HCT116 (cell line): Measurements from ENCODE around the gene ERMP1. TPM values are rescaled to one million over a fixed set of nuclear protein-coding genes. Genes with fewer than 3 reads are reported as not detected.

Source experiments
- ATAC-seq: fragments of 200-7000 bp; cut with Tn5 transposase; 2 replicates; pipeline ENCODE4 v1.9.1; 2020; ENCODE audit warnings: mild to moderate bottlenecking, moderate library complexity
- BruUV-seq: library from RNA; stranded (reverse); fragments of 400-500 nt; replicated peaks from 2 replicates; lab custom pipeline; 2021; lab: Mats Ljungman, UMichigan
- CTCF ChIA-PET: fragments of 300-600 bp; sonication (Branson Sonifier 250); formaldehyde crosslinking; loops from one replicate; lab custom pipeline; 2021; ENCODE audit warnings: antibody characterized with exemption; lab: Charles Lee
- POLR2A ChIA-PET: fragments of 300-600, 350-600 bp; sonication (Branson Sonifier 250); formaldehyde crosslinking; loops from one replicate; lab custom pipeline; 2021; ENCODE audit warnings: antibody characterized with exemption; lab: Charles Lee
- RAD21 ChIA-PET, 2 experiments: fragments of 300-600 bp; sonication (Branson Sonifier 250); formaldehyde crosslinking; loops; one replicate each; lab custom pipeline; 2023; ENCODE audit warnings: low total read pairs in 2 of 2; ENCODE audit not compliant: uncharacterized antibody in 2 of 2, unreplicated experiment in 2 of 2, low non-redundant PET in 1 of 2; lab: Charles Lee
- DNase-seq: peaks from one replicate; pipeline ENCODE4 v3.0.0-alpha.2; 2010; ENCODE audit warnings: low read depth, low spot score
- H2AFZ ChIP-seq: fragments of 200-600 bp; shearing (Covaris generic), sonication (generic); 2 replicates; pipeline ENCODE4 v1.6.1; 2017; ENCODE audit warnings: low read depth, mixed run types, mixed read lengths, antibody characterized with exemption, low read length; ENCODE audit not compliant: poor library complexity, severe bottlenecking
- H3K27ac ChIP-seq: 2 replicates; pipeline ENCODE4 v1.5.1; 2012; ENCODE audit warnings: low read depth, low read length
- H3K27me3 ChIP-seq: fragments of 200-600 bp; sonication (generic); 2 replicates; pipeline ENCODE4 v1.6.1; 2016; ENCODE audit warnings: mixed run types, low read length, mixed read lengths; ENCODE audit not compliant: insufficient read depth
- H3K36me3 ChIP-seq, 2 experiments: fragments of 200-500 bp in 1 of 2; fragments of 200-600 bp in 1 of 2; sonication (Bioruptor generic) in 1 of 2; sonication (generic) in 1 of 2; 2 replicates each; pipeline versions ENCODE4 v1.5.1 to v1.6.1; 2014 to 2016; ENCODE audit warnings: low read length in 2 of 2, inconsistent platforms in 1 of 2, mixed read lengths in 1 of 2, mixed run types in 1 of 2; ENCODE audit not compliant: insufficient read depth in 2 of 2, control insufficient read depth in 1 of 2
- H3K4me1 ChIP-seq, 2 experiments: fragments of 200-600 bp in 1 of 2; sonication (generic) in 1 of 2; 2 replicates each; pipeline versions ENCODE4 v1.5.1 to v1.6.1; 2012 to 2017; ENCODE audit warnings: low read length in 2 of 2, inconsistent platforms in 1 of 2, mild to moderate bottlenecking in 1 of 2, mixed read lengths in 1 of 2, mixed run types in 1 of 2, moderate library complexity in 1 of 2; ENCODE audit not compliant: insufficient read depth in 2 of 2, control insufficient read depth in 1 of 2
- H3K4me2 ChIP-seq: fragments of 200-600 bp; sonication (generic); 2 replicates; pipeline ENCODE4 v1.6.1; 2017; ENCODE audit warnings: mixed run types, low read length, mixed read lengths
- H3K4me3 ChIP-seq, 2 experiments: fragments of 200-600 bp in 1 of 2; sonication (generic) in 1 of 2; replicated peaks in 1 of 2; 2 replicates each; pipeline ENCODE4 v1.5.1; 2011 to 2016; ENCODE audit warnings: low read length in 2 of 2, control low read depth in 1 of 2, low read depth in 1 of 2, mild to moderate bottlenecking in 1 of 2, mixed read lengths in 1 of 2, mixed run types in 1 of 2
- H3K79me2 ChIP-seq: fragments of 200-600 bp; sonication (generic); 2 replicates; pipeline ENCODE4 v1.6.1; 2017; ENCODE audit warnings: mild to moderate bottlenecking, mixed run types, low read length, moderate library complexity, mixed read lengths; ENCODE audit not compliant: insufficient read depth
- H3K9ac ChIP-seq: fragments of 200-600 bp; sonication (generic); 2 replicates; pipeline ENCODE4 v1.6.1; 2016; ENCODE audit warnings: low read length, mixed read lengths
- H3K9me2 ChIP-seq: fragments of 200-600 bp; sonication (generic), shearing (Covaris generic); 2 replicates; pipeline ENCODE4 v1.6.1; 2017; ENCODE audit warnings: mixed run types, mild to moderate bottlenecking, moderate library complexity; ENCODE audit not compliant: insufficient read depth
- H3K9me3 ChIP-seq, 2 experiments: fragments of 200-500 bp in 1 of 2; fragments of 200-600 bp in 1 of 2; sonication (Bioruptor generic) in 1 of 2; sonication (generic) in 1 of 2; 2 replicates each; pipeline ENCODE4 v1.6.1; 2014 to 2017; ENCODE audit warnings: low read length in 2 of 2, mixed read lengths in 2 of 2, inconsistent platforms in 1 of 2, low read depth in 1 of 2, mild to moderate bottlenecking in 1 of 2, mixed run types in 1 of 2, moderate library complexity in 1 of 2; ENCODE audit not compliant: control insufficient read depth in 1 of 2, insufficient read depth in 1 of 2
- H4K20me1 ChIP-seq: fragments of 200-600 bp; sonication (generic), shearing (Covaris generic); 2 replicates; pipeline ENCODE4 v1.6.1; 2017; ENCODE audit warnings: mixed run types, mild to moderate bottlenecking, moderate library complexity; ENCODE audit not compliant: insufficient read depth
- MAX ChIP-seq: IDR thresholded peaks from 2 replicates; pipeline ENCODE4 v1.6.1; 2012
- POLR2AphosphoS5 ChIP-seq: IDR thresholded peaks from 2 replicates; pipeline ENCODE4 v1.6.1; 2011; ENCODE audit warnings: mild to moderate bottlenecking, low read depth, low read length, moderate library complexity
- SP1 ChIP-seq: IDR thresholded peaks from 2 replicates; pipeline ENCODE4 v1.6.1; 2012; ENCODE audit warnings: low read depth
- TCF7L2 ChIP-seq: IDR thresholded peaks from 2 replicates; pipeline ENCODE4 v1.7.0; 2011; ENCODE audit warnings: borderline replicate concordance, inconsistent platforms; ENCODE audit not compliant: insufficient read depth, insufficient read length; ENCODE audit errors: extremely low read depth
- ZFX ChIP-seq: fragments of 450-650 bp; IDR thresholded peaks from 2 replicates; pipeline ENCODE4 v1.6.1; 2017
- intact Hi-C: fragments of 100-400 bp; cut with micrococcal nuclease; formaldehyde crosslinking; loops from 2 replicates; pipeline ENCODE4 v1.10.0; 2022
- total RNA-seq: library from RNA; stranded (reverse); gene quantifications from one replicate; pipeline ENCODE4 v1.2.1, GENCODE V29; 2021; ENCODE audit not compliant: unreplicated experiment

ERMP1 gene
- total RNA-seq, 1 experiment from 2014 or later = 29.9 TPM

- Histone ChIP-seq H3K9me3 (no peaks in the 10 kb centered on the region), H3K4me2 (no peak overlapping the region), H3K9me2 (no peaks in the 10 kb centered on the region), H3K4me1 (peaks cover 15 to 25% of the 10 kb centered on the region in 2 experiments), H3K27me3 (no peaks in the 10 kb centered on the region), H3K79me2 (peaks cover 29% of the 10 kb centered on the region), H3K4me3 (no peak overlapping the region), H2AFZ (no peak overlapping the region), H3K9ac (no peak overlapping the region), H3K36me3 (peaks cover 4 to 8% of the 10 kb centered on the region in 2 experiments; a peak in 3 of 4 replicates), H3K27ac (no peak overlapping the region), H4K20me1 (no peaks in the 10 kb centered on the region)
- TF ChIP-seq POLR2AphosphoS5 (no peak), TCF7L2 (no peak), SP1 (no peak)
- DNase-seq (no peak), ATAC-seq (no peak)
- RAD21 ChIA-PET = no interaction called here
- CTCF ChIA-PET = interaction anchor here (1.6 kb wide), 1 partner anchor 29 kb away, joined by 7 read pairs; no protein-coding TSS in a partner anchor
- BruUV-seq = no TSS peak
- POLR2A ChIA-PET = no interaction called here
- intact Hi-C loops = no loop called here
Measured at GRCh38 chr9:5834214-5834613, 1.3 kb upstream of the ERMP1 start.

- POLR2A ChIA-PET = interaction anchor here (0.8 kb wide), 1 partner anchor 1348 kb away, joined by 3 read pairs; no protein-coding TSS in a partner anchor
- Histone ChIP-seq H3K9me3 (no peaks in the 10 kb centered on the region), H3K4me1 (peaks cover 8 to 18% of the 10 kb centered on the region in 2 experiments), H3K9me2 (no peaks in the 10 kb centered on the region), H3K9ac (peak overlapping the region; percentile 74), H3K4me3 (peak overlapping the region; percentile 57 to 74), H2AFZ (no peak overlapping the region), H4K20me1 (no peaks in the 10 kb centered on the region), H3K27ac (peak overlapping the region; percentile 86), H3K27me3 (no peaks in the 10 kb centered on the region), H3K79me2 (peaks cover 33% of the 10 kb centered on the region), H3K4me2 (peak overlapping the region; percentile 82), H3K36me3 (peaks cover 4 to 17% of the 10 kb centered on the region in 2 experiments; a peak in 3 of 4 replicates)
- DNase-seq = no peak
- RAD21 ChIA-PET = interaction anchor here in 1 of 2 experiments (0.7 kb wide), 1 partner anchor 53 kb away, joined by 3 read pairs; no protein-coding TSS in a partner anchor
- TF ChIP-seq MAX (peak; percentile 35; the same call in 1 of the 2 replicates), ZFX (no peak)
- CTCF ChIA-PET = interaction anchor here (0.8 to 2.1 kb wide), 4 partner anchors 10 to 222 kb away, joined by 3 to 12 read pairs (median 4); no protein-coding TSS in a partner anchor
- TSS peak; percentile 45 for BruUV-seq
- intact Hi-C loops = no loop called here
- ATAC-seq = no peak
Measured at GRCh38 chr9:5832071-5832537, 813 bp downstream of the ERMP1 start.
